Activated CD8-positive, alpha-beta memory T cell treated with anti-CD3 and anti-CD28 coated beads for 24 hours (primary cell): ENCODE measurements around the gene PYM1.
"Not testable (repeated sequence)": the region's sequence is repeated elsewhere in the genome, so short reads cannot be mapped to it uniquely, and the experiment has no call there.

Source experiments
- DNase-seq: peaks from one replicate; pipeline ENCODE4 v3.0.0-alpha.2; 2020

PYM1 gene

GRCh38 chr12:55938826-55939501 lies 11.3 kb upstream of the PYM1 start:
- no peak for DNase-seq

- DNase-seq = no peak
Measured at GRCh38 chr12:55937981-55938380, 10.3 kb upstream of the PYM1 start.

GRCh38 chr12:55935738-55936151 lies 8.1 kb upstream of the PYM1 start:
- peak; percentile 70 for DNase-seq

GRCh38 chr12:55934773-55935172 lies 7.1 kb upstream of the PYM1 start:
- no peak for DNase-seq

GRCh38 chr12:55933799-55934742 lies 6.4 kb upstream of the PYM1 start:
- DNase-seq = no peak

GRCh38 chr12:55933169-55933798 lies 5.6 kb upstream of the PYM1 start:
- no peak for DNase-seq

- peak; percentile 69 for DNase-seq
Measured at GRCh38 chr12:55932551-55932910, 4.8 kb upstream of the PYM1 start.

- DNase-seq = peak; percentile 75
Measured at GRCh38 chr12:55931780-55932550, 4.3 kb upstream of the PYM1 start.

- DNase-seq = no peak
Measured at GRCh38 chr12:55931317-55931779, 3.7 kb upstream of the PYM1 start.

- peak; percentile 89 for DNase-seq
Measured at GRCh38 chr12:55930771-55931316, 3.1 kb upstream of the PYM1 start, which contains the start of gene DGKA. Gene DGKA, plus strand, starts transcription at chr12:55931162. Its CDS starts 5,342 bp downstream, at chr12:55936504.

GRCh38 chr12:55929306-55929791 lies 1.7 kb upstream of the PYM1 start:
- DNase-seq = peak; percentile 88

- peak; percentile 98 for DNase-seq
Measured at GRCh38 chr12:55926738-55927587, 731 bp downstream of the PYM1 start.

GRCh38 chr12:55925870-55926737 lies 1.6 kb downstream of the PYM1 start:
- no peak for DNase-seq

- DNase-seq = no peak
Measured at GRCh38 chr12:55925371-55925770, 2.3 kb downstream of the PYM1 start.

- not testable (repeated sequence) for DNase-seq
Measured at GRCh38 chr12:55923648-55924047, 4.0 kb downstream of the PYM1 start.

- no peak for DNase-seq
Measured at GRCh38 chr12:55922126-55922525, 5.6 kb downstream of the PYM1 start.

GRCh38 chr12:55919032-55919431 lies 8.7 kb downstream of the PYM1 start:
- DNase-seq = not testable (repeated sequence)

- no peak for DNase-seq
Measured at GRCh38 chr12:55915482-55915859, 12.2 kb downstream of the PYM1 start.

- peak; percentile 4 for DNase-seq
Measured at GRCh38 chr12:55912908-55913307, 14.8 kb downstream of the PYM1 start.

- no peak for DNase-seq
Measured at GRCh38 chr12:55909513-55909884, 18.2 kb downstream of the PYM1 start.
